ENCODE data around the gene PEX26.
"Not testable (repeated sequence)": the region's sequence is repeated elsewhere in the genome, so short reads cannot be mapped to it uniquely, and the experiment has no call there.

Gene PEX26

DNA sequence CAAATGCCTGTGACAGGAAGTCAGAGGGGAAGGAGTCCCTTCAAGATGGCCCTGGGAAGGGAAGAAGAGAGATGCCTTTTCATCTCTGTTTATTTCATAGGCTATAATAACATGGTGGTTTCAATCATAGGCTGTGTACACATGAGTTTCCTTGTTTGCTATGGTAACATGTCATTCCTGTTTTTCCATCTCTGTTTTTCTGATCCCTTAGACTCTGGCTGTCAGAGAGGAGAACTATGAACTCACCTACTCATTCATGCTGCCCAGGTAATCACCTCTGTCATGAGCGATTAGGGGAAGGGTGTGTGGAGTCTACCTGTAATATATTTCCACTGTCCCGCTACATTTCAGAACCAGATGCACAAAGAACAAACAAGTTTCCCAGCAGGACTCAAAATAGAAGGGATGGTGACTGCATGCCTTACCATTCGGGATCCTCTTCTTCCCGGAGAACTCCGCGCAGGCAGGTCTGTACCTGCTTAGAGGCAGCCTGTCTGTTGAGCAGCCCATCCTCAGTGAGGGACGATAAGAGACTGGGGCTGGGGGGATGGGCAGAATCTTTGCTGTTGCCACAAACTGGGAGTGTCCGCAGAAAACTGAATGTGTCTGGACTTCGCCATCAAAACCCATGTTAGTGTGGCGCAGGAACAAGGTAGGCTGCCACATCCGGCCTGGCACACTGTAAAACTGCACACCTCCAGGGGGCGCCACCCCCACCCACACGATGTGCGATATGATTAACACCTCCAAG is 7.1 kb upstream of the PEX26 start:
- H3K9me3 ChIP-seq (ENCODE audit: control insufficient read depth in 5 of 5, low read length in 5 of 5), result no peaks in the 10 kb centered on the region
- no peaks in the 10 kb centered on the region for H3K36me3 ChIP-seq (ENCODE audit: control insufficient read depth in 5 of 5, insufficient read depth in 5 of 5, low read length in 5 of 5)
- no peak overlapping the region for H3K4me3 ChIP-seq (ENCODE audit: low read depth in 1 of 5, low read length in 5 of 5)
- H3K9ac ChIP-seq (ENCODE audit: low read length in 5 of 5), result no peak overlapping the region
- H3K27me3 ChIP-seq (ENCODE audit: control insufficient read depth in 5 of 5, insufficient read depth in 4 of 5, low read length in 5 of 5), result no peaks in the 10 kb centered on the region
- H3K4me1 ChIP-seq (ENCODE audit: control insufficient read depth in 5 of 5, insufficient read depth in 5 of 5, low read length in 5 of 5), result peaks cover 0 to 33% (median 27%) of the 10 kb centered on the region in 5 donors
- no peak overlapping the region for H3K27ac ChIP-seq (ENCODE audit: low read depth, low read length)

DNA sequence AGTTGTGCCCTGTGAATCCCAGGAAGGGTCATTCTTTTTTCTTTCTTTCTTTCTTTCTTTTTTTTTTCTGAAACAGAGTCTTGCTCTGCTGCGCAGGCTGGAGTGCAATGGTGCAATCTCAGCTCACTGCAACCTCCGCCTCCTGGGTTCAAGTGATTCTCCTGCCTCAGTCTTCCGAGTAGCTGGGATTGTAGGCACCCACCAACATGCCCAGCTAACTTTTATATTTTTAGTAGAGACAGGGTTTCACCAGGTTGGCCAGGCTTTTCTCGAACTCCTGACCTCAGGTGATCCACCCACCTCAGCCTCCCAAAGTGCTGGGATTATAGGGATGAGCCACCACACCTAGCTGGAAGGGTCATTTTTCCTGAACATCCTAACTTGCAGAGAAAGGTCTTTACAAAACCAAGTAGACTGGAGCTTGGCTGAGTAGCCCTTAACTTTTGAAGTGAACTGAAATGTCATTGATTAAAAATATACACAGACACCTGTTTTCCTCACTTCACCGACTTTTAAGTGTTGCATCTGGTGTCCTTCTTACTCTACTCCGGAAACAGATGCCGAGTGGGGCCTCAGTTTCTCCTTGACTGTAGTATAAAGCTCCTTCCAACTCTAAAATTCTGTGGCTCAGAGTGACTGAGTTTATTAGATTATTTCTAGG is 6.4 kb upstream of the PEX26 start:
- not testable (repeated sequence) for H3K9ac ChIP-seq (ENCODE audit: low read length in 5 of 5); H3K4me3 ChIP-seq (ENCODE audit: low read depth in 1 of 5, low read length in 5 of 5); H3K9me3 ChIP-seq (ENCODE audit: control insufficient read depth in 5 of 5, low read length in 5 of 5); H3K27me3 ChIP-seq (ENCODE audit: control insufficient read depth in 5 of 5, insufficient read depth in 4 of 5, low read length in 5 of 5); H3K27ac ChIP-seq (ENCODE audit: low read depth, low read length); H3K36me3 ChIP-seq (ENCODE audit: control insufficient read depth in 5 of 5, insufficient read depth in 5 of 5, low read length in 5 of 5)
- peaks cover 4 to 38% (median 32%) of the 10 kb centered on the region in 5 donors for H3K4me1 ChIP-seq (ENCODE audit: control insufficient read depth in 5 of 5, insufficient read depth in 5 of 5, low read length in 5 of 5)

DNA sequence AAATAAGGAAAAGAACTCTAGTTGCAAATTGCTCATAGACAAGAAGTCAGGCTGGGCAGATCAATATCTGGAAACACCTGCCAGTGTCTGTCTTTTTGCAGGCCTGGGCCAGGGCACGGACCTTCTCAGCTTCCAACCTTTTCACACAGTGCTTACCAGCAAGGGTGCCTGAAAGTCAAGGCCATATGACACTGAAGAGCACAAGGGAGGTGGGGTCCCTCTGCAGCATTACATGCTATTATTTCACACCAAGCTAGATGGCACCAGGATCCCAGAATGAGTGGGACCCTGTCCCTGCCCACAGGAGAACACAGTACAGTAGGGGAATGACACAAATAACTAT is 5.9 kb upstream of the PEX26 start:
- Histone ChIP-seq H3K4me1 (ENCODE audit: control insufficient read depth in 5 of 5, insufficient read depth in 5 of 5, low read length in 5 of 5) (peaks cover 5 to 43% (median 37%) of the 10 kb centered on the region in 5 donors), H3K36me3 (ENCODE audit: control insufficient read depth in 5 of 5, insufficient read depth in 5 of 5, low read length in 5 of 5) (no peaks in the 10 kb centered on the region), H3K9me3 (ENCODE audit: control insufficient read depth in 5 of 5, low read length in 5 of 5) (no peaks in the 10 kb centered on the region), H3K27ac (ENCODE audit: low read depth, low read length) (no peak overlapping the region), H3K9ac (ENCODE audit: low read length in 5 of 5) (no peak overlapping the region), H3K27me3 (ENCODE audit: control insufficient read depth in 5 of 5, insufficient read depth in 4 of 5, low read length in 5 of 5) (no peaks in the 10 kb centered on the region), H3K4me3 (ENCODE audit: low read depth in 1 of 5, low read length in 5 of 5) (no peak overlapping the region)

DNA sequence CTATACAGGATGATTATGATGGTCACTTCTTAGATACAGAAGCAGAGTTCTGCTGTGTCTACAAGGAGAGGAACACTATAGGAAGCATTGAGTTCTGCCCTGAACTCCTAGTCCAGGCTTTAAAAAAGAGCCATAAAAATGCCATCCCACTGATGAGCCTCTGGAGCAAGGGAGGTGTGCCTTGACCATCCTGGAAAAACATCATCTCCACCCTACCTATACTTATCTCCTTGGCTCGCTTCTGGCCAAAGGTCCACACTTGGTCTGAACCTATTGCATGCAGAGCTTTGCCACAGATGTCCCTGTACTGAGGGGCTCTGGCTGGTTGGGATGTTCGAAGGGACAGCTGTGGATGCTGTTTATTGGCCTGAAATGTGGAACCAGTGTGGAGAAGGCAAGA is 4.3 kb upstream of the PEX26 start:
- Histone ChIP-seq H3K36me3 (ENCODE audit: control insufficient read depth in 5 of 5, insufficient read depth in 5 of 5, low read length in 5 of 5) (no peaks in the 10 kb centered on the region), H3K9me3 (ENCODE audit: control insufficient read depth in 5 of 5, low read length in 5 of 5) (no peaks in the 10 kb centered on the region), H3K9ac (ENCODE audit: low read length in 5 of 5) (no peak overlapping the region), H3K27ac (ENCODE audit: low read depth, low read length) (no peak overlapping the region), H3K4me3 (ENCODE audit: low read depth in 1 of 5, low read length in 5 of 5) (no peak overlapping the region), H3K27me3 (ENCODE audit: control insufficient read depth in 5 of 5, insufficient read depth in 4 of 5, low read length in 5 of 5) (no peaks in the 10 kb centered on the region), H3K4me1 (ENCODE audit: control insufficient read depth in 5 of 5, insufficient read depth in 5 of 5, low read length in 5 of 5) (peaks cover 7 to 40% (median 34%) of the 10 kb centered on the region in 5 donors)

DNA sequence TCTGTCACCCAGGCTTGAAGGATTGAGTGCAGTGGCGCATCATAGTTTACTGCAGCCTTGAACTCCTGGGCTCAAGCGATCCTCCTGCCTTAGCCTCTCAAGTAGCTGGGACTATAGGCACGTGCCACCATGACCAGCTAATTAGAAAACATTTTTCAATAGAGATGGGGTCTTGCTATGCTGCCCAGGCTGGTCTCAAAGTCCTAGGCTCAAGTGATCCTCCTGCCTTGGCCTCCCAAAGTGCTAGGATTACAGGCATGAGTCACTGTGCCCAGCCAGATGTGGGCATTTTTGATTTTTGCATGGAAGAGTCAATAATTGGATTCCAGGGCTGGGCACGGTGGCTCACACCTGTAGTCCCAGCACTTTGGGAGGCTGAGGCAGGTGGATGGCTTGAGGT is 3.9 kb upstream of the PEX26 start:
- not testable (repeated sequence) for H3K4me3 ChIP-seq (ENCODE audit: low read depth in 1 of 5, low read length in 5 of 5); H3K27me3 ChIP-seq (ENCODE audit: control insufficient read depth in 5 of 5, insufficient read depth in 4 of 5, low read length in 5 of 5); H3K36me3 ChIP-seq (ENCODE audit: control insufficient read depth in 5 of 5, insufficient read depth in 5 of 5, low read length in 5 of 5); H3K9ac ChIP-seq (ENCODE audit: low read length in 5 of 5); H3K9me3 ChIP-seq (ENCODE audit: control insufficient read depth in 5 of 5, low read length in 5 of 5); H3K27ac ChIP-seq (ENCODE audit: low read depth, low read length)
- H3K4me1 ChIP-seq (ENCODE audit: control insufficient read depth in 5 of 5, insufficient read depth in 5 of 5, low read length in 5 of 5), result peaks cover 9 to 40% (median 34%) of the 10 kb centered on the region in 5 donors

DNA sequence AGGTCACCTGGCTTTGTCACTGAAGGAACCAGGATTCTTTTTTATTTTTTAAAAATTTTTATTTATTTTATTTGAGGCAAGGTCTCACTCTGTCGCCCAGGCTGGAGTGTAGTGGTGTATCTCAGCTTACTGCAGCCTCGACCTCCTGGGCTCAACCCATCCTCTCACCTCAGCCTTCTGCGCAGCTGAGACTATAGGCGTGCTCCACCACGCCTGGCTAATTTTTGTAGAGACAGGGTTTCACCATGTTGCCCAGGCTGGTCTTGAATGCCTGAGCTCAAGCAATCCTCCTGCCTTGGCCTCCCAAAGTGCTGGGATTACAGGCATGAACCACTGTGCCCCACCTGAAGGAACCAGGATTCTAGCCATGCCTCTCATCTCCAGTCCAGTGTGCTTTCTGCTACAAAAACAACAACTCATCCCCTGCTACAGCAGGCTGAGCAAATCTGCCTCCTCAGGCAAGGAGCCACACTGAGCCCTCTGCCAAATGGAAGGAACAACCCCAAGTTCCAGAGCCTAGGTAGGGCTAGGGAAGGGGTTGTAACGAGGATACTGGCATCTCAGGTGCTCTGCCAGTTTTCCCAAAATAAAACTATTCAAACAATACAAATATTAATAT is 2.6 kb upstream of the PEX26 start:
- Histone ChIP-seq H3K36me3 (ENCODE audit: control insufficient read depth in 5 of 5, insufficient read depth in 5 of 5, low read length in 5 of 5) (peaks cover 3 to 6% (median 6%) of the 10 kb centered on the region in 5 donors), H3K27me3 (ENCODE audit: control insufficient read depth in 5 of 5, insufficient read depth in 4 of 5, low read length in 5 of 5) (no peaks in the 10 kb centered on the region), H3K9me3 (ENCODE audit: control insufficient read depth in 5 of 5, low read length in 5 of 5) (no peaks in the 10 kb centered on the region), H3K4me3 (ENCODE audit: low read depth in 1 of 5, low read length in 5 of 5) (no peak overlapping the region), H3K4me1 (ENCODE audit: control insufficient read depth in 5 of 5, insufficient read depth in 5 of 5, low read length in 5 of 5) (peaks cover 9 to 40% (median 37%) of the 10 kb centered on the region in 5 donors), H3K27ac (ENCODE audit: low read depth, low read length) (peak overlapping the region; percentile 77), H3K9ac (ENCODE audit: low read length in 5 of 5) (peak overlapping the region in 1 of 5 donors; percentile 7)

DNA sequence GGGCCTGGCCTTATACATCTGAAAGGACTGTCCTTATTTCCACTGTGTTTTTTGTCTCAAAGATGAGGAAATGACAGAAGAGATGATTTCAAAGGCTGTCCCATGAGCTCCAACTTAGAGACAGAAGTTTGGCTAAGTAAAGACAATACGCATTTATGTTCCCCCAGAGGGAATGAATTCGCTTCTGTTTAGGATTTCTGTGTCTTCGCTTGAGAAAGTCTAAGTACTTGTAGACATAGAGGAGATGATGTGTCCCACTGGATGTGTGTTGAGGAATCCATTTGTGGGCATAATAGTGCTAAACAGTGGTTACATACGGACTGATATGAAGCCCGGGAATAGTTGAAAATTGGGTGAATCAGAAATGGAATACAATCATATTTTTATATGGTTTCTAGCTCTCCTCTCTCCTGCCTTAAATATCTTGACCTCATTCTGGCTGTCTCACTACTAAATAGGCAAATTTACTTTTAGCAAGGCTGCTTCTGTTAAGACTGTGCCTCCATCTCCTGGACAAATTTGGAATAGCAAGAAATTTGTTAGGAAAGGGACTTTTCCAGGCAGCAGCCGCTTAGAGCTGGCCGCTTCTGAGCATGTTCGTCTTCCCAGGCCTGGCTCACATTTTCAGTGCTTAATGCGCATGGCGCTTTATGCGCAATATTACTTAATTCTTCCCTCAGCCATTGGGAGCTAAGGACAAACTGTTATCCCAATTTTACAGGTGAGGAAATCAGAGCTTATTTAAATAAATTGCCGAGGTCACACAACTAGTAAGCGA is 1.9 kb upstream of the PEX26 start:
- peaks cover 9 to 40% (median 37%) of the 10 kb centered on the region in 5 donors for H3K4me1 ChIP-seq (ENCODE audit: control insufficient read depth in 5 of 5, insufficient read depth in 5 of 5, low read length in 5 of 5)
- no peaks in the 10 kb centered on the region for H3K9me3 ChIP-seq (ENCODE audit: control insufficient read depth in 5 of 5, low read length in 5 of 5)
- peaks cover 7 to 12% (median 11%) of the 10 kb centered on the region in 5 donors for H3K36me3 ChIP-seq (ENCODE audit: control insufficient read depth in 5 of 5, insufficient read depth in 5 of 5, low read length in 5 of 5)
- peak overlapping the region; percentile 77 for H3K27ac ChIP-seq (ENCODE audit: low read depth, low read length)
- peak overlapping the region in 2 of 5 donors; percentile 23 to 85 for H3K9ac ChIP-seq (ENCODE audit: low read length in 5 of 5)
- H3K4me3 ChIP-seq (ENCODE audit: low read depth in 1 of 5, low read length in 5 of 5), result no peak overlapping the region
- no peaks in the 10 kb centered on the region for H3K27me3 ChIP-seq (ENCODE audit: control insufficient read depth in 5 of 5, insufficient read depth in 4 of 5, low read length in 5 of 5)

DNA sequence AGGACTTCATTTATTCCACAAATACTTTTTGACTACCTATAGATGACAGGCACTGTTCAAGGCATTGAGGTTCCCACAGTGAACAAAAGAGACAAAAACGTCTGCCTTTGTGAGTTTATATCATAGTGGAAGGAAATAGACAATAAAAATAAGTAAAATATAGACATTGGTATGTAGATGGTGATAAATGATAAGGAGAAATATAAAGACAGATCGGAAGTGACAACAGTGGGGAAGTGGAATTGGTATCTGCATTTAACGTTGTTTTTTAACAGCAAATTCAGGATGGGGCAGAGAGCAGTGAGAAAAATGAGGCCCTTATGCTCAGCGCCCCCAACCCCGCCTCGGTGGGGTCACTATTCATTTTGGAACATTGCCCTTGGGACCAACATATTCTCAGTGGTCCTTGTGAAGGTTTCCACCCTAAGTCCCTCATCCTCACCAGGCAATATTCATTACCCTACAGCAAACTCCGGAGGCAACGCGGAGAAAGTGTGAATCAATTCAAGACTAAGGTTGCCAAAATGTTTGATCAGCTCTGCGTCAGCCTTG is 627 bp upstream of the PEX26 start:
- H3K9me3 ChIP-seq (ENCODE audit: control insufficient read depth in 5 of 5, low read length in 5 of 5), result no peaks in the 10 kb centered on the region
- no peaks in the 10 kb centered on the region for H3K27me3 ChIP-seq (ENCODE audit: control insufficient read depth in 5 of 5, insufficient read depth in 4 of 5, low read length in 5 of 5)
- peaks cover 9 to 40% (median 37%) of the 10 kb centered on the region in 5 donors for H3K4me1 ChIP-seq (ENCODE audit: control insufficient read depth in 5 of 5, insufficient read depth in 5 of 5, low read length in 5 of 5)
- H3K9ac ChIP-seq (ENCODE audit: low read length in 5 of 5), result peak overlapping the region; percentile 70 to 98 (median 88)
- H3K27ac ChIP-seq (ENCODE audit: low read depth, low read length), result peak overlapping the region; percentile 71
- peaks cover 9 to 24% (median 19%) of the 10 kb centered on the region in 5 donors for H3K36me3 ChIP-seq (ENCODE audit: control insufficient read depth in 5 of 5, insufficient read depth in 5 of 5, low read length in 5 of 5)
- peak overlapping the region; percentile 91 to 99 (median 97) for H3K4me3 ChIP-seq (ENCODE audit: low read depth in 1 of 5, low read length in 5 of 5)

DNA sequence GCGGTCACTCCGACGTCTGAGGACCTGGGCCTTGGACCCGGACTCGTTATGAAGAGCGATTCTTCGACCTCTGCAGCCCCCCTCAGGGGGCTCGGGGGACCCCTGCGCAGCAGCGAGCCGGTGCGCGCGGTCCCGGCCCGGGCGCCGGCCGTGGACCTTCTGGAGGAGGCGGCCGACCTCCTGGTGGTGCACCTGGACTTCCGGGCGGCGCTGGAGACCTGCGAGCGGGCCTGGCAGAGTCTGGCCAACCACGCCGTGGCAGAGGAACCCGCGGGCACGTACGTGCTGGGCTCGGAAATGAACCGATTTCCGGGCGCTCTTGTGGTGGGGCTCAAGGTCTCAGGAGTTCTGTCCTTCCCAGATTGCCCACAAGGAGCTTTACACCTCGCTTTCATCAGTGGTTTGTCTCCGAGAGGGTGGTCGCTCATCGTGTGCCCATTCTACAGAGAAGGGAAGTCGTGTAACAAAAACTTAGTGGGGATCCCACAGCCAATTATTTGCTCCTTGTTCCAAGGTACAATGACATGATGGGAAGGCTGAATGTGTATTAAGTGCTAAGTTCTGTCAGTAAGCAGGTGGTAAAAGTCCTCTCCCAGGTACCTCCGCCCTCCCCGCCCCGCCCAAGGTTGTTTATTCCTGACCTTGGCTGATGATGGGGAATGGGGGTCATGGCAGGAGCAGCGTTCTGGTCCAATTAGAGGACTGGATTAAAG is 695 bp downstream of the PEX26 start:
- Histone ChIP-seq H3K36me3 (ENCODE audit: control insufficient read depth in 5 of 5, insufficient read depth in 5 of 5, low read length in 5 of 5) (peaks cover 18 to 37% (median 30%) of the 10 kb centered on the region in 5 donors), H3K9ac (ENCODE audit: low read length in 5 of 5) (peak overlapping the region; percentile 79 to 99 (median 96)), H3K9me3 (ENCODE audit: control insufficient read depth in 5 of 5, low read length in 5 of 5) (no peaks in the 10 kb centered on the region), H3K4me3 (ENCODE audit: low read depth in 1 of 5, low read length in 5 of 5) (peak overlapping the region; percentile 91 to 99 (median 97)), H3K27me3 (ENCODE audit: control insufficient read depth in 5 of 5, insufficient read depth in 4 of 5, low read length in 5 of 5) (no peaks in the 10 kb centered on the region), H3K4me1 (ENCODE audit: control insufficient read depth in 5 of 5, insufficient read depth in 5 of 5, low read length in 5 of 5) (peaks cover 9 to 40% (median 37%) of the 10 kb centered on the region in 5 donors), H3K27ac (ENCODE audit: low read depth, low read length) (peak overlapping the region; percentile 71)
